ENCODE measurements around the gene PRRC1.
"Not testable (repeated sequence)": the region's sequence is repeated elsewhere in the genome, so short reads cannot be mapped to it uniquely, and the experiment has no call there.

Gene PRRC1

DNA sequence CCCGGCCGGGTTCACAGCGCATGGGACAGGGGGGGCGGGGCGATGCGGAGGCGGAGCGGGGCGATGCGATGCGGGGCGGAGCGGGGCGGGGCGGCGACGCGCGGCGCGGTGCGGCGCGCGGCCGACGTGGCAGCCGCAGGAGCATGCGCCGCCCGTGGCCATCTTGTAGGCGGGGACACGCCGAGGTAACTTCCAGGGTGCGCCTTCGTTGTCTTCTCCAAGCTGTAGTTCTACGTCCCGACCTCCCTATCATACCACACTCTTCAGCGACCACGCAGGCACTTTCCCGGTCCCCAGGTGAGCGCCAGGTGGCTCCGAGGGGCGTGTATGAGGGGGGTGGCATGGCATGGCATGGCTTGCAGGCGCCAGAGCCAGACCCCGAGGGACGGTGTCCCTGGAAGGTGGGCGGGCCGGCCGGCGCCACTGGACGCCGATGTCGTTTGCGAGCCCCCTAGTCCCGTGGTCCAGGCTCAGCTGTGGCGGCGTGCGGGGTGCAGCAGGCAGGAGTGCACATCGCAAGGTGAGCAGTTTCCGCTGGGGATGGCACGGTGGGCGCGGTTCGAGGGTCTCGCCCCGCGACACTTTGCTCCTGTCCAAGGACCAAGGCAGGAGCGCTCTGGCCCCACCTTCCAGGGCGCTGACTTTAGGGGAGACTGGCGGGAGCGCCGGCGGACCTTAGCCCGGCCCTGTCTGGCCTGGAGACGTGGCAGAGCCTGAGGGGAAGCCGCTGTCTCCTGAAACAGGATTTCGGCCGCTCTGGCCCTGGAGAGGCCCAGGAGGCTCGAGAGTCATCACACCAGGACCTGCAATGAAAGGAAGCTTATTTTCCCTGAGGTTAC, at the start of gene PRRC1:
Gene PRRC1 (plus strand): TSS at position 161 of the 839 bp plus-strand sequence. CDS start 5,840 bp downstream, outside the sequence.
- peak; percentile 87 for DNase-seq (ENCODE audit: low read depth)

- DNase-seq (ENCODE audit: low read depth): no peak
Observed at GRCh38 chr5:127471211-127471610, 46.2 kb upstream of the PRRC1 start.

GRCh38 chr5:127472700-127473099, 44.7 kb upstream of the PRRC1 start:
- DNase-seq (ENCODE audit: low read depth): no peak

GRCh38 chr5:127486471-127486870, 31.0 kb upstream of the PRRC1 start:
- no peak for DNase-seq (ENCODE audit: low read depth)

DNA sequence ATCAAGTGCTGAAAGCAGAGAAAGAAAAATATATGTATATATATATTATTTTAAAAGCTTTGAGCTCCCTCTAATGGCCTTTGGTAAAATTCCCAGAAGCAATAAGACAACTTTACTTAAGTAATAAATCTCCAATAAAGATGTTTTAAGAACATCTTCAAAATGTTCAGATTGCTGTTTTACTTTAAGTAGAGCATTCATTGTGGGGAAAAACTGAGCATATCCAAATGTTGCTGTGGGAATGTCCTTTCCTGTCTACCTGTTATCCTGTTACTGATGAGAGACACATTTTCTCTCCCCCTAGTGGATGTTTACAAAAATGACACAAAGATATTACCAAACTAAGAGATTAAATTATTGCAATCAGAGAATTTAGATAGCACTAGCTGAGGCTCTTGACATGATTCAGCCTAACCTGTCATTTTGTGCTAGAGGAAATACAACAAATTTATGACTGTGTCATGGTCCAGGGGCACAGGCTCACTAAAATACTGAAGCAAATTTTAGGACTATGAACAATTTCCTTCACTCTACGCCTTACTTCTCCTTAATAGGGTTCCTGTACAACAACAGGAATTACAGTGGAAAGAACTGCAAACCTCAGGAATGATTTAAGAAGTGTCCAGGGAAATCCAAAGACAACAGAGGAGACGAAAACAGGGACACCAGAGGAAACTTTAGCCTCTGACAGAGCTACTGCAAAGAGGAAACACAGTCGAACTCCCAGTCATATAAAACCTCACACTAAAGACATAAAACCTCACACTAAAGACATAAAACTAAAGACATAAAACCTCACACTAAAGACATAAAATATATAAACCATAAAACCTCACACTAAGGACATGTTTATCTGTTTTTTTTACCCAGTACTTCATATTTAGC, 24.3 kb upstream of the PRRC1 start:
- DNase-seq (ENCODE audit: low read depth): peak; percentile 66

DNA sequence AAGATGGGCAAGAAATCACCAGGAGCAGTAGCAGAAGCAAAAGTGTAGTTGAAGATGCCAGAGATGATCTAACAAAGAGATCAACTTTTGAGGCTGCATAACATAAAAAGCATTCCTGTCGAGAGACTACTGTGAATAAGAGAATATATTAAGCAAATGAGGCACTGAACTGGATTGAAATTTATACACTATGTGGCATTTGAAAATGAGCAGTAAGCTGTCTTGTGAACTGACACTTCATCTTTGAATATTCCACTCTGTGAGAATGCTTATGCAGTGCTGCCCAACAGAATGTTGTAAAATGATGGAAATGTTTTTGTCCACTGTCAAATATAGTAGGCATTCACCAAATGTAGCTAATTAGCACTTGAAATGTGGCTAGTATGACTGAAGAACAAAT, 18.9 kb upstream of the PRRC1 start:
- DNase-seq (ENCODE audit: low read depth): no peak

DNA sequence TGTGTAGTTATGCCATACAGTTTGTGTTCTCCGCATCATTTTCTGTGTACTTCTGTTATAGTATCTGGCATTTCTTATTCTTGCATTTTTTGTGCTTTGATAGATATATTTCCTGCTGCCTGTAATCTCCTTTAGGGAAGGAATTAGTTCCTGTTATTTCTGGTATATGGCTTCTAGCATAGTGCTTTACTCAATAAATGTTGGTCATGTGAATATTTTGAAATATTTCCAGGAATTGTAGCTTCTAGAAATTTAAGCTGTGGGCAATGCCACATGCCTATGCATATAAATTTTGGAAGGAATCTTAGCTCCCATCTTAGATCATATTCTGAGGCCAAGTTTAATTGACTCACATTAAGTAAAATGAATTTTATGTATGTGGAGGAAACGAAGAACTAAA, 11.5 kb upstream of the PRRC1 start:
- no peak for DNase-seq (ENCODE audit: low read depth)

DNA sequence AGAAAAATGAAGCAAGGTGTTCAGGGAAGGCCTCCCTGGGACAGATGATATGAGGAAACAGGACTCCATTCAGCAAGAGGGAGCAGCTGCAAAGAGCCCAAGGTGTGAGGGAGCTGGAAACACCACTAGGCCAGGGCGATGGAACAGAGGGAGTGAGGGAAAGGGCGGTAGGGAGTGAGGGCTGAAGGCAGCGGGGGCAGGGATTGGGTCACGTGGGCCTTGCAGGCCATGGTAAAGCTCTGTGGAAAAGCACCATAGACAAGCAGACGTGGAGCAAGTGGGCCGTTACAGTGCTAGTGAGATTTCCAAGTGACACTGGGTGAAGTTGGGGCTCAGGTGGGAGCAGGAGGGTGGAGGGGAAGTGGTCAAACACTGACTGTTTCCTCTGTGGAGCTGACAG, 10.8 kb upstream of the PRRC1 start:
- no peak for DNase-seq (ENCODE audit: low read depth)

DNA sequence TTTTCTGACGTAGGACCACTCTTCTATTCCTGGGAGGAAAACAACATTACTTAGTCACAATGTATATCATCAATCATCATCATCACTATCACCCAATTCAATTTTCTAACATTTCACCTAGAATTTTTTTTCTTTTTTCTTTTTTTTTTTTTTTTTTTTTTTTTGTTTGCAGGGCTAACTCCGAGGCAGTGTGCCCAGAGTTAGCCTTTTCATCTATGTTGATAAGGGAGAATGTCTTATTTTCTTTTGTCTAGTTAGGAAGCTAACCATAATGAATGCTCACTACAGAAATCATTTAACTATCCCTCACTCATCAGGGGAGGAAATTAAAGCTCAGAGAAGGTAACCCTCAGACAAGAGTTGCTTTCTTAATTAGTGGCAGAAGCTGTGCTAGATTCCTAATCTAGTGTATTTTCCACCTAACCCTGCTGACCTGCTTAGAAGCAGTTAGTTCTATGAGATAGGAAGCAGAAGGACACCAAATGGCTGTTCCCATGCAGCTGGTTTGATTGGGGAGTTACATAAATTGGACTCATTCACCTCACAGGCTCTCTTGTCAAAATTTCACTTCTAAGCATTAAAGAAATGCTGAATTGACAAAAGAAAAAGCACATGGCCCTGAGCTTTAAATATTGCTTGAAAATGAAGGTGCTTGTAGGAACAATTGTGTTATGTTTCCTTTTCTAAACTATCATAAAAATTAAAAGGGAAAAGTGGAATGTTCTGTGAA, 8.6 kb upstream of the PRRC1 start:
- no peak for DNase-seq (ENCODE audit: low read depth)

GRCh38 chr5:127513408-127513970, 4.0 kb upstream of the PRRC1 start:
- DNase-seq (ENCODE audit: low read depth): no peak

DNA sequence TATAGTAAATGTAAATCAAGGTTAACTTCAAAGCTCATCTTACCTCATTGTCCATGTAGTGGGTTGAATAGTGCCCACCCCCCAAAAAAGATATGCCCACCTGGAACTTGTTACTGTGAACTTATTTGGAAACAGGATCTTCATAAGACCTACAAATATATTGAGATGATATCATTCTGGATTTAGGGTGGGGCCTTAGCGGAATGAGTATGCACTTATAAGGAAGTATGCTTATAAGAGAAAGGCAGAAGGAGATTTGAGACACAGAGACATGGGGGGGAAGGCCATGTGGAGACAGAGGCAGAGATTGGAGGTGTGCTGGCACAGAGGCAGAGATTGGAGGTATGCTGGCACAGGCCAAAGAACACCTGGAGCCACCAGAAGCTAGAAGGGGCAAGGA, 2.6 kb upstream of the PRRC1 start:
- DNase-seq (ENCODE audit: low read depth): no peak

DNA sequence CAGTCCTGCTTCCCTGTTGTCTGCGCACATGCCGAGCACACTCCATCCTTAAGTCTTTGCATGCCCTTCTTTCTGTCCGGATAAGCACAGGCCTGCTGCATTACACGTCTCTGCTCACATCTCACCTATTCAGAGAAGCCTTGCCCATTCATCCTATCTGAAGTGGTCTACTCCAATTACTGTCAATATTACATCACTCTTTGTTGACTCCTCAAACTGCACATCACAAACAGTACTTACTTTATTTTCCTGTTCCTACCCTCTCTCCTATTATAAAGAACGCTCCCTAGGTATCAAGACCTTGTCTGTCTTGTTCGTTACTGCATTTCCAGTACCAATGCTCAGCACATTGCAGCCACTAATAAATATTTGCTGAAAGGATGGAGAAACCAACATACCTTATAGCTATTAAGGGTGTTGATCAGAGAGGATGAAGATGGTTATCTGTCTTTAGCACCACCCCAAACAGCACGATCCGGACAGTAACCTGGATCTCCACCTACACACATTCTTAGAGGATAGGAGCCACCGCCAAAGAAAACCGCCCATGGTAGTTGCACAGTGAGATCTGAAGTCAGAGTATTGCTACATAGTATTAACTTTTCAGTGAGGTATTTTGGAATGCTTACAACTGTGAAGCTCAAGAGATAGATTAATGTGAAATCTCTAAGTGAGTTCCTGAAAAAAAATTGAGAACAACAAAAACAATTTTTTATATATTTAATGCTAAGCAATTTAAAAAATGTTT, 1.6 kb upstream of the PRRC1 start:
- DNase-seq (ENCODE audit: low read depth): no peak

GRCh38 chr5:127517110-127517479, 345 bp upstream of the PRRC1 start:
- no peak for DNase-seq (ENCODE audit: low read depth)

- DNase-seq (ENCODE audit: low read depth): peak; percentile 71
Observed at GRCh38 chr5:127518319-127518621, 830 bp downstream of the PRRC1 start.

DNA sequence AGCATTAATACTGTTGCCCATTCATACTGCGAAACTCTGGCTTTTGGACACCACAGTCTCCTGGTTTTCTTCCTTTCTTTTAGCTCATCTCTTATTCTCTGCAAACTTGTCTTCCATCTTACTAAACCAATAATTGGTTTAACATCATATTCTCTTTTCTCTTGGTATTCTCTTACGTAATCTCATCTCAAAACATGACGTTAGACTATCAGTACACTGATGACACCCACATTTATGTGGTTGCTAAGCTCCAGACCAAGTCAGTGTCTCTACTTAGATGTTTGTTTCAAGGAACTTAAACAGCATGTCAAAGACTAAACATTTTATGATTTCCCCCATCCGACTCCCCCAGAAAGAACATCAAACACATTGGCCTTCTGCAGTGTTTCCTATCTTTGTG, 2.1 kb downstream of the PRRC1 start:
- no peak for DNase-seq (ENCODE audit: low read depth)

DNA sequence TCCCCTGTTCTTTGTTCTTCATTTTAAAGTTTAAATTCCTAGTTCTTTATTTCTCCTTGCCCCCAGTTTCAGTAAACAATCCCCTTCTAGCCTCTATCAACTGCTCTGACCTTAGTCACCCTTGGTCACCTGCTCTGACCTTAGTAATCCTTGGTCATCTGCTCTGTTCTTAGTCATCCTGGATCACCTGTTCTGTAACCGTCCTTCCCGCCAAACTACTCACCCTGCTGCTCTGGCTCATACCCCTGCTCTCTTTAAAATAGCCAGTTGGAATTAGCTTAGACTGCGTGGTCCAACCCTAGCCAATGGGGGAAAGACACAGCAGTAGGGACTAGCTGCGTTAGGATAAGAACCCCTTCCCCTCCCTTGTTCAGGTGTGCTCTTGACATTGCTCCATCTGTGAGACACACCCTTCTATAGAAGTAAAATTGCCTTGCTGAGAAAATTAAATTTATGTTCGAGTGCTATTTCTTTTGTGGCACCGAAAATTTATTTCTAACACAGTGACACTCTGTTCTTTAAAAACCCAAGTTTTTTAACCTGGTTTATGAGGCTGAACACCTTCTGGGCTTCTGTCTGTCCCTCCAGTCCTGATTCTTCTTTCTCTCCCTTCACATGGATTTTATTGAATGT, 3.8 kb downstream of the PRRC1 start:
- DNase-seq (ENCODE audit: low read depth): no peak

GRCh38 chr5:127525181-127525580, 7.7 kb downstream of the PRRC1 start:
- DNase-seq (ENCODE audit: low read depth): no peak

DNA sequence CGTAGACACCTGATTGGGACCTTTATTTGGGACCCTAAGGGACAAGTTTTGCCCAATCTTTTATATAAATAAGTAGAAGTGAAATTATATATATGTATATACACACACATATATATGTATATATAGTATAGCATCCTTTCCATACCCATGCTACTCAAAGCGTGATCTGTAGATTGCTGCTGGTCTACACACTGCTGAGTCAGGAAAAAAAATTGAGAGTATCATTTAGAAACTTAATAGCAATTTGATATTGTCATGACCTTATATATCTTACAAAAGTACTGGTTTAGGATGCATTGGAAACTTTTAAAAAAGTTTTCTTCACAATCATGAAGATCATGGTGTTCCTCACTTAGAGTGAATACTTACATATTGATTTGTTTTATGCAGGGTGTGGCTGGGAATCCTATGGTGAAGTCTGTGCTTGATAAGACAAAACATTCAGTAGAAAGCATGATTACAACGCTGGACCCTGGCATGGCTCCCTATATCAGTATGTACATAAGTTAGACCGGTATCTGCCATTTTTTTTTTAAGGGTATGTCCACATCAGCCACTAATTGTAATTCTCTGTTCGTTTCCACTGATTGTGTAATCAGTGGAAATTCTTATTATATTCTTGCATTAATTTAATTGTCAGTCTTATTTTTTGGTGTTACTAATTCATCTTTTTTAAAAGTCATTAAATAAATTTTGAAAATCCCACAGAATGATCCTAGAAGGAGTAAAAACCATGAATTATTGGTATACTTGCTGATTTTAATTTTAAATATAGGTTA, 12.7 kb downstream of the PRRC1 start:
- no peak for DNase-seq (ENCODE audit: low read depth)

DNA sequence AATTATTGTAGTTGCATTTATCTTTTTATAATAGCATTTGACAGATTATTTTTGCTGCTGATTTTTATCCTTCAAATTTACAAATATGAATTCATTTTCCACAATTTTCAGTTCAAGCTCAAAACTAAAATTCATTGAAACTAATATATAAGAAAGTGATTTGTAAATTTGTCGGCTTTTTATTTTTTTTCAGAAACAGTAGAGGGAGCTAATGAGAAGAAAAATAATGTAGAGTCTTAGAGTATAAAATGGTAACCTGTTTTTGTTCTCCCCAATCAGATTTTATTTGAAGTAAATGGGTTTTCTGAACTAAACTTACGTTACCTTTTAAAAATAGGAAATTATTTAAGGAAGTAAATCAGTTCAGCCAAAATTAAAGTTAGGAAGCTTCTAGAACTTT, 19.2 kb downstream of the PRRC1 start:
- peak; percentile 38 for DNase-seq (ENCODE audit: low read depth)

DNA sequence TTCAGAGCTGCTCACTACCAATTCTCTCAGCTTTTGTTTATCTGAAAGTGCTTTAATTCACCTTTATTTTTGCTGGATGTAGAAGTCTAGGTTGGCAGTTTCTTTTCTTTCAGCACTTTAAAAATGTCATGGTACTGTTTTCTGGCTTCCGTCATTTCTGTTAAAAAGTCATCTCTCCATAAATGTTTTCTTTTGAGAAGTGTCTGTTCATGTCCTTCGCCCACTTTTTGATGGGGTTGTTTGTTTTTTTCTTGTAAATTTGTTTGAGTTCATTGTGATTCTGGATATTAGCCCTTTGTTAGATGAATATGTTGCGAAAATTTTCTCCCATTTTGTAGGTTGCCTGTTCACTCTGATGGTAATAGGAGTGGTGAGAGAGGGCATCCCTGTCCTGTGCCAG, 23.1 kb downstream of the PRRC1 start:
- DNase-seq (ENCODE audit: low read depth): not testable (repeated sequence)
